ENCODE results near the gene ANGPTL1.

DNA sequence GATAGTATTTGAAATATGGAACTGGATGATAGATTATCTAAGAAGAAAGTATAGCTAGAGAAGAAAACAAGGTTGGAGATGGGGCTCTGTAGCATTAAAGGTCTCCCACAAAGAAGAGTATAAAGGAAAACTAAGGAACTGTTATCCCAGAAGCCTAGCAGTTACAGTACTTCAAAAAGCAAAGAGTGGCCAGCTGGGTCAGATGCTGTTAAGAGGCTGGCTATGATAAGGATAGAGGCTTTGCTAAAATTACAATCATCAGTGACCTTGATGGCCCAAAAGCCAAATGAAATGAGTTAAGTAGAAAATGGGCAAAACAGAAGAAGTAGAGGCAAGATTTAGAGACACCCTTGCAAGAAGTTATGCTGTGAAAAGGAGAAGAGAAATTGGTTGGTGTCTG is 25.1 kb upstream of the ANGPTL1 start:
- TF ChIP-seq, protein P1, sequence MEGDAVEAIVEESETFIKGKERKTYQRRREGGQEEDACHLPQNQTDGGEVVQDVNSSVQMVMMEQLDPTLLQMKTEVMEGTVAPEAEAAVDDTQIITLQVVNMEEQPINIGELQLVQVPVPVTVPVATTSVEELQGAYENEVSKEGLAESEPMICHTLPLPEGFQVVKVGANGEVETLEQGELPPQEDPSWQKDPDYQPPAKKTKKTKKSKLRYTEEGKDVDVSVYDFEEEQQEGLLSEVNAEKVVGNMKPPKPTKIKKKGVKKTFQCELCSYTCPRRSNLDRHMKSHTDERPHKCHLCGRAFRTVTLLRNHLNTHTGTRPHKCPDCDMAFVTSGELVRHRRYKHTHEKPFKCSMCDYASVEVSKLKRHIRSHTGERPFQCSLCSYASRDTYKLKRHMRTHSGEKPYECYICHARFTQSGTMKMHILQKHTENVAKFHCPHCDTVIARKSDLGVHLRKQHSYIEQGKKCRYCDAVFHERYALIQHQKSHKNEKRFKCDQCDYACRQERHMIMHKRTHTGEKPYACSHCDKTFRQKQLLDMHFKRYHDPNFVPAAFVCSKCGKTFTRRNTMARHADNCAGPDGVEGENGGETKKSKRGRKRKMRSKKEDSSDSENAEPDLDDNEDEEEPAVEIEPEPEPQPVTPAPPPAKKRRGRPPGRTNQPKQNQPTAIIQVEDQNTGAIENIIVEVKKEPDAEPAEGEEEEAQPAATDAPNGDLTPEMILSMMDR (IDR thresholded peaks at IDR 0.05) = no peak
- TF ChIP-seq POLR2A (IDR thresholded peaks at IDR 0.05) = no peak
- TF ChIP-seq EP300 (IDR thresholded peaks at IDR 0.05) = no peak
- no peak for TF ChIP-seq POLR2AphosphoS5 (IDR thresholded peaks at IDR 0.05)
